Measurements from ENCODE around the gene ZBTB20. TPM values are rescaled to one million over a fixed set of nuclear protein-coding genes. Genes with fewer than 3 reads are reported as not detected.

ZBTB20 gene
- total RNA-seq, 1 donor from 2014 or later: 3.9 TPM

GRCh38 chr3:114803042-114803695 is 343.9 kb downstream of the ZBTB20 start:
- TF ChIP-seq, protein P1, sequence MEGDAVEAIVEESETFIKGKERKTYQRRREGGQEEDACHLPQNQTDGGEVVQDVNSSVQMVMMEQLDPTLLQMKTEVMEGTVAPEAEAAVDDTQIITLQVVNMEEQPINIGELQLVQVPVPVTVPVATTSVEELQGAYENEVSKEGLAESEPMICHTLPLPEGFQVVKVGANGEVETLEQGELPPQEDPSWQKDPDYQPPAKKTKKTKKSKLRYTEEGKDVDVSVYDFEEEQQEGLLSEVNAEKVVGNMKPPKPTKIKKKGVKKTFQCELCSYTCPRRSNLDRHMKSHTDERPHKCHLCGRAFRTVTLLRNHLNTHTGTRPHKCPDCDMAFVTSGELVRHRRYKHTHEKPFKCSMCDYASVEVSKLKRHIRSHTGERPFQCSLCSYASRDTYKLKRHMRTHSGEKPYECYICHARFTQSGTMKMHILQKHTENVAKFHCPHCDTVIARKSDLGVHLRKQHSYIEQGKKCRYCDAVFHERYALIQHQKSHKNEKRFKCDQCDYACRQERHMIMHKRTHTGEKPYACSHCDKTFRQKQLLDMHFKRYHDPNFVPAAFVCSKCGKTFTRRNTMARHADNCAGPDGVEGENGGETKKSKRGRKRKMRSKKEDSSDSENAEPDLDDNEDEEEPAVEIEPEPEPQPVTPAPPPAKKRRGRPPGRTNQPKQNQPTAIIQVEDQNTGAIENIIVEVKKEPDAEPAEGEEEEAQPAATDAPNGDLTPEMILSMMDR (IDR thresholded peaks at IDR 0.05; ENCODE audit: insufficient read depth, low read length, severe bottlenecking): no peak
- FAIRE-seq (no peak), DNase-seq (ENCODE audit: low read depth) (no peak)
- Histone ChIP-seq H3K27me3 (ENCODE audit: control insufficient read depth, insufficient read depth, low read length) (no peaks in the 10 kb centered on the region), H3K36me3 (ENCODE audit: control insufficient read depth, insufficient read depth, low read length) (no peaks in the 10 kb centered on the region), H3K4me3 (ENCODE audit: low read depth, low read length) (no peak overlapping the region)

DNA sequence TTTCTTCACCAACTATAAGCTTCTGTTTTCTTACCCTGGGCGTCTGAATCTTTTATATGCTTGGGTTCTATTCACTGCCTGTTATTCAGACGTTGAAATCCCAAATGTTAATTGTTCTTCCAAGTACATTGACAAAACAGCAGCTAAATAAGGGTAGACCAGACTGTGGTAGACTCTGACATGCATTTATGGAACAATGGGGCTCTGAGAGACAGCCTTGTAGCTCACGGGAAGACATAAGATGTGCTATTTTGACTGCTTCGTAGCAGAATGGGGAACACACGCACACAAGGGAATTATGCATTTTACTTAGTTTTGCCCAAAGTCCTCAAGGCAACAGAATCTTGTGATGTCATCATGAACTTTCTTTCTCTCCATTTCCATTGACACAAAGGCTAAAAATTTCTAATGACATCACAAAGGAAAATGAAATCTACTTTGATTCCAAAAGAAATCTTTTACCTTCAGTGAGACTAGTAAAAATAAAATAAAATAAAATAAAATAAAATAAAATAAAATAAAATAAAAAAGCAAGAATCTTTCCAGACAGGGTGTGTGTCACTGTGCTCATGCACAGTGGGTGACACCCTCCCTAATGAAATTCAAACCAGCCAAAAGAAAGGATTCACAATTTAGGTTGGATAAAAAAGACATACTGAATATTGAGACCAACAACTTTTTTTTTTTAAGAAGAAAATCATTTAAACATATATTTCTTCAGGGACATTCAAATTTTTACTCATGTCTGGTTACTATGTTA is 346.6 kb downstream of the ZBTB20 start:
- Histone ChIP-seq H3K27me3 (ENCODE audit: control insufficient read depth, insufficient read depth, low read length) (no peaks in the 10 kb centered on the region), H3K4me3 (ENCODE audit: low read depth, low read length) (no peak overlapping the region), H3K36me3 (ENCODE audit: control insufficient read depth, insufficient read depth, low read length) (no peaks in the 10 kb centered on the region)
- FAIRE-seq (no peak), DNase-seq (ENCODE audit: low read depth) (no peak)
- TF ChIP-seq, protein P1 (IDR thresholded peaks at IDR 0.05; ENCODE audit: insufficient read depth, low read length, severe bottlenecking): no peak

DNA sequence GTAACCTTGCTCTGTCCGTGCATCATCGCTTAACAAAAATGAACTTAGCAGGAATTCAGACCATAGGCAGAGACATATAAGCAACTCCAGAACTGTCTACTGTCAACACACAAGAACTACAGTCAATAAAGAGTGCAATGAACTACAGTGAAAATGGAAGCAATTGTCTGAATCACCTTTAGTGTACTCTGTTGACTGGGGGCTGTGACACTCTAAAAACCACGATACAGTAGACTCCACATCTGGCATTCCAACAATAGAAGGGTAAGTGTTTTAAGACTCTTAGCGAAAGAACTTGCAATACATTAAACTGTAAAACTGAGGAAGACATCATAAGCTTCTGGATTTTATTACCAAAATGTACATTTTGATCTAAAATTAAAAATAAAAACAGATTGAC is 347.3 kb downstream of the ZBTB20 start:
- Histone ChIP-seq H3K4me3 (ENCODE audit: low read depth, low read length) (no peak overlapping the region), H3K27me3 (ENCODE audit: control insufficient read depth, insufficient read depth, low read length) (no peaks in the 10 kb centered on the region), H3K36me3 (ENCODE audit: control insufficient read depth, insufficient read depth, low read length) (no peaks in the 10 kb centered on the region)
- FAIRE-seq (no peak), DNase-seq (ENCODE audit: low read depth) (no peak)
- TF ChIP-seq, protein P1 (IDR thresholded peaks at IDR 0.05; ENCODE audit: insufficient read depth, low read length, severe bottlenecking): no peak

DNA sequence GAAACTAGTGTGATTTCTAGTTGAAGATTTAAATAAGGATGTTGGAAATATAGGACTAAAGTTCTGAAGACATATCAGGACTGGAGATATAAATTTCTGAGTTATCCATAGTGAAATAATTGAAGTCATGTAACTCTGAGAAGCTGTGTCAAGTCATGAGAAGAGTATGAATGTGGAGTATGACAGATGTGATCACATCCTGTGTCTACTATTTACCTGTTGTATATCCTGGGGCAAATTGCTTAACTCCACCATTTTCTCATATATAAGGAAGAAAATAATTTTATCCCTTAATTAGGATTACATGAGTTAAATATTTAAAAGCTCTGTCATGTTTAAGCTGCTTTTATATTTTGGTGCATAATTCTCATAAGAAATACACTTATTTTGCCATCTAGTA is 350.3 kb downstream of the ZBTB20 start:
- H3K27me3 ChIP-seq (ENCODE audit: control insufficient read depth, insufficient read depth, low read length): no peaks in the 10 kb centered on the region
- no peak for FAIRE-seq
- TF ChIP-seq, protein P1 (IDR thresholded peaks at IDR 0.05; ENCODE audit: insufficient read depth, low read length, severe bottlenecking): no peak

DNA sequence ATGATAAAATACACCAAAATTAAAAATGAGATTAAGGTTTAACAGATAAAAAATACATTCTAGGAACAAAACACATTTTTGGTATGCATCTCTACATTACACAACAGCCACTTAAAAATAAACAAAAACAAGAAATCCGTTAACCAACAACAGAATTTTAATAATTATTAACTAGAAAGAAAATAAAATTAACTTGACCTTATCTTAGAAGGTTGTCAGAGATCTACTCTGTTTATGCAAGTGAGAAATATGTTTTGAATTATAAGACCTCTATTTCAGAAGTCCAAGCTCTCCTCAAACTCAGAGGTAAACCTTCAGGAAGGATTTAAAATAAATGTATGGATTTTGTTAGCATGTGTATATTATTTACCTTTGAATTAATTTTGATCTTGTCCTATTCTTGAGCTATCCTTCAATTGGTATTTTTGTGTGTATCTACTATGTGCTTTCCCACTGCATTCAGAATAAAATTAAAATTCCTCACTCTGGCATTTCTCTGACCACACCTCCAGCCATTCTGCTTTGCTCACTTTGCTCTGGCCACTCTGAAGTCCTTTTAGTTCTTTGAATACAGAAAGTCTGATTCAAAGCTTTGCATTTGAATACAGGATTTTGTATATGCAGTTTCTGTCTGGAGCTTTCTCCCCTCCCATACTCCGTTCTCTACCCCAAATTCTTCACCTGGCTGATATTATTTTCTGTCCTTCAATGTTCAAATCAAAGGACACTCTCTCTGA is 352.0 kb downstream of the ZBTB20 start:
- TF ChIP-seq, protein P1 (IDR thresholded peaks at IDR 0.05; ENCODE audit: insufficient read depth, low read length, severe bottlenecking): no peak
- no peak for FAIRE-seq
- Histone ChIP-seq H3K27me3 (ENCODE audit: control insufficient read depth, insufficient read depth, low read length) (no peaks in the 10 kb centered on the region), H3K36me3 (ENCODE audit: control insufficient read depth, insufficient read depth, low read length) (no peaks in the 10 kb centered on the region), H3K4me3 (ENCODE audit: low read depth, low read length) (no peak overlapping the region)
- no peak for DNase-seq (ENCODE audit: low read depth)

More for the DNA sequence above, 350.3 kb downstream of the ZBTB20 start:
- no peaks in the 10 kb centered on the region for H3K36me3 ChIP-seq (ENCODE audit: control insufficient read depth, insufficient read depth, low read length)
- no peak overlapping the region for H3K4me3 ChIP-seq (ENCODE audit: low read depth, low read length)
- DNase-seq (ENCODE audit: low read depth): peak; percentile 69
